Ovary (tissue), 3 donors: ENCODE results near the gene IFITM1.

Experiments used
- CTCF ChIP-seq, 3 donors: fragments of 450-650 bp in 2 of 3; fragments of 200-600 bp in 1 of 3; IDR thresholded peaks; one replicate each; pipeline versions ENCODE4 v1.5.1 to v1.8.0; 2016 to 2022; ENCODE audit warnings: antibody characterized with exemption in 3 of 3, mild to moderate bottlenecking in 1 of 3
- POLR2A ChIP-seq: fragments of 450-650 bp; IDR thresholded peaks from one replicate; pipeline ENCODE4 v1.6.1; 2017; ENCODE audit warnings: antibody characterized with exemption, mild to moderate bottlenecking, moderate library complexity
- donor health status: DM: no; HTN: no; CAD: no.

GRCh38 chr11:342328-342727 lies 28.5 kb downstream of the IFITM1 start:
- TF ChIP-seq POLR2A (no peak), CTCF (IDR thresholded peaks at IDR 0.05) (no peak)
